Lung (tissue), 12 donors: Measurements from ENCODE around the gene FRMD8. TPM values are rescaled to one million over a fixed set of nuclear protein-coding genes. Genes with fewer than 3 reads are reported as not detected.
A peak's percentile ranks its signal among the peaks of the same experiment; 100 is the strongest.

Experiments
- ATAC-seq: fragments of 200-7000 bp; cut with Tn5 transposase; one replicate; pipeline ENCODE4 v1.9.1; 2020; ENCODE audit warnings: moderate number of reproducible peaks; ENCODE audit not compliant: insufficient read depth, low FRiP score
- DNase-seq, 3 donors: peaks; one replicate each; pipeline ENCODE4 v3.0.0-alpha.2; 2013 to 2017
- H3K27ac ChIP-seq, 2 donors: one replicate each; pipeline ENCODE4 v1.5.1; 2013; ENCODE audit warnings: mild to moderate bottlenecking in 2 of 2, moderate library complexity in 2 of 2, control low read depth in 1 of 2, inconsistent platforms in 1 of 2, low read depth in 1 of 2, low read length in 1 of 2
- H3K27me3 ChIP-seq, 3 donors: one replicate each; pipeline ENCODE4 v1.5.1; 2013; ENCODE audit warnings: low read length in 2 of 3; ENCODE audit not compliant: control insufficient read depth in 3 of 3, insufficient read depth in 3 of 3
- H3K36me3 ChIP-seq, 4 donors: one replicate each; pipeline ENCODE4 v1.5.1; 2013; ENCODE audit warnings: low read length in 4 of 4, mild to moderate bottlenecking in 1 of 4, moderate library complexity in 1 of 4; ENCODE audit not compliant: control insufficient read depth in 4 of 4, insufficient read depth in 4 of 4
- H3K4me1 ChIP-seq, 5 donors: one replicate each; pipeline ENCODE4 v1.5.1; 2013; ENCODE audit warnings: low read length in 5 of 5, mild to moderate bottlenecking in 2 of 5, moderate library complexity in 1 of 5; ENCODE audit not compliant: control insufficient read depth in 5 of 5, insufficient read depth in 5 of 5
- H3K4me3 ChIP-seq: one replicate; pipeline ENCODE4 v1.5.1; 2013; ENCODE audit warnings: mild to moderate bottlenecking, control low read depth, moderate library complexity
- H3K9ac ChIP-seq, 2 donors: one replicate each; pipeline ENCODE4 v1.5.1; 2013; ENCODE audit warnings: low read length in 2 of 2, control low read depth in 1 of 2; ENCODE audit not compliant: insufficient read depth in 1 of 2
- H3K9me3 ChIP-seq, 4 donors: one replicate each; pipeline ENCODE4 v1.5.1; 2013; ENCODE audit warnings: low read length in 3 of 4, mild to moderate bottlenecking in 1 of 4, moderate library complexity in 1 of 4; ENCODE audit not compliant: control insufficient read depth in 4 of 4, insufficient read depth in 3 of 4
- WGBS, 2 donors: extraction: QIAGEN DNeasy Blood & Tissue Kit; methylation state at CpG; one replicate each; pipeline ENCODE4 v1.1.7; 2013; 5-methylcytosine and 5-hydroxymethylcytosine counted together
- polyA plus RNA-seq, 2 donors: library from polyadenylated mRNA; stranded (reverse); fragments of 200-250 nt; gene quantifications; one replicate each; pipeline ENCODE4 v1.2.1, GENCODE V29; 2013
- total RNA-seq, 2 donors: library from RNA; depleted of rRNA in 1 of 2; stranded (reverse); fragments of >200 nt in 1 of 2; gene quantifications; one replicate each; pipeline ENCODE4 v1.2.1, GENCODE V29; 2014 to 2021
- TF ChIP-seq, protein P1 (sequence below): IDR thresholded peaks from 2 replicates; pipeline ENCODE4 v1.5.1; 2012; ENCODE audit warnings: mild to moderate bottlenecking; ENCODE audit errors: control extremely low read depth, extremely low read depth
- donor health status: control.
- donor health status: control.
- donor health status: Bipolar disorder and iron deficiency.
- donor health status: healthy.
- donor health status: DM: yes; HTN: yes; CAD: no.

The FRMD8 gene
- total and polyA plus RNA-seq, 4 donors: 15.8 to 39.9 (median 22.1) TPM

DNA sequence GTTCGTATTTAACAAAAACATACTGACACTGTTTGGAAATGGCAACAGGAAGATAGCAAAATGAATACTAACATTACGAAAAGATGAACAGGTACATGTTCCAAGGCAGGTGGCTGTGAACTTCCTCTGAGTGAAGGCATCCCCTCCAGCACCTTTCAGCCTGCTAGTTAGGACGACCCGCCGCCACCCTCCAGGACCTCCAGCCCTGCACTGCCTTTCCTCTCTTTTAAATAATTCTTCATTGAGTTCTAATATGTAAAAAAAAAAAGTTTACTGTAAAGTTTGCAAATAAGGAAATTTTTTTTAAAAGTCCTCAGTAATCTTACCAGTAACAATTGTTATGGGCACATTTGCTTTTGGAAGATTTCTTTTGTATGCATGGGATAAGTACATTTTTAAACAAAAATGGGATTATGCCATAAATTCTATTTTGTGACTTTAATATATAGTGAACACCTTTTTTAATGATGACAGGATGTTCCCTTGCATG, 42.2 kb downstream of the FRMD8 start:
- ATAC-seq (no peak), DNase-seq (no peak)
- H3K36me3 ChIP-seq: peaks cover 0 to 7% (median 4%) of the 10 kb centered on the region in 4 donors
- H3K4me3 ChIP-seq: no peak overlapping the region
- no peaks in the 10 kb centered on the region for H3K27me3 ChIP-seq
- no peak overlapping the region for H3K9ac ChIP-seq
- no peaks in the 10 kb centered on the region for H3K9me3 ChIP-seq
- TF ChIP-seq, protein P1, sequence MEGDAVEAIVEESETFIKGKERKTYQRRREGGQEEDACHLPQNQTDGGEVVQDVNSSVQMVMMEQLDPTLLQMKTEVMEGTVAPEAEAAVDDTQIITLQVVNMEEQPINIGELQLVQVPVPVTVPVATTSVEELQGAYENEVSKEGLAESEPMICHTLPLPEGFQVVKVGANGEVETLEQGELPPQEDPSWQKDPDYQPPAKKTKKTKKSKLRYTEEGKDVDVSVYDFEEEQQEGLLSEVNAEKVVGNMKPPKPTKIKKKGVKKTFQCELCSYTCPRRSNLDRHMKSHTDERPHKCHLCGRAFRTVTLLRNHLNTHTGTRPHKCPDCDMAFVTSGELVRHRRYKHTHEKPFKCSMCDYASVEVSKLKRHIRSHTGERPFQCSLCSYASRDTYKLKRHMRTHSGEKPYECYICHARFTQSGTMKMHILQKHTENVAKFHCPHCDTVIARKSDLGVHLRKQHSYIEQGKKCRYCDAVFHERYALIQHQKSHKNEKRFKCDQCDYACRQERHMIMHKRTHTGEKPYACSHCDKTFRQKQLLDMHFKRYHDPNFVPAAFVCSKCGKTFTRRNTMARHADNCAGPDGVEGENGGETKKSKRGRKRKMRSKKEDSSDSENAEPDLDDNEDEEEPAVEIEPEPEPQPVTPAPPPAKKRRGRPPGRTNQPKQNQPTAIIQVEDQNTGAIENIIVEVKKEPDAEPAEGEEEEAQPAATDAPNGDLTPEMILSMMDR: no peak
- H3K27ac ChIP-seq: peak overlapping the region; percentile 70 to 97
- peaks cover 0 to 47% (median 32%) of the 10 kb centered on the region in 5 donors for H3K4me1 ChIP-seq
- 28 to 42% methylated on average over 5 of the region's 5 CpGs for WGBS, 2 donors

DNA sequence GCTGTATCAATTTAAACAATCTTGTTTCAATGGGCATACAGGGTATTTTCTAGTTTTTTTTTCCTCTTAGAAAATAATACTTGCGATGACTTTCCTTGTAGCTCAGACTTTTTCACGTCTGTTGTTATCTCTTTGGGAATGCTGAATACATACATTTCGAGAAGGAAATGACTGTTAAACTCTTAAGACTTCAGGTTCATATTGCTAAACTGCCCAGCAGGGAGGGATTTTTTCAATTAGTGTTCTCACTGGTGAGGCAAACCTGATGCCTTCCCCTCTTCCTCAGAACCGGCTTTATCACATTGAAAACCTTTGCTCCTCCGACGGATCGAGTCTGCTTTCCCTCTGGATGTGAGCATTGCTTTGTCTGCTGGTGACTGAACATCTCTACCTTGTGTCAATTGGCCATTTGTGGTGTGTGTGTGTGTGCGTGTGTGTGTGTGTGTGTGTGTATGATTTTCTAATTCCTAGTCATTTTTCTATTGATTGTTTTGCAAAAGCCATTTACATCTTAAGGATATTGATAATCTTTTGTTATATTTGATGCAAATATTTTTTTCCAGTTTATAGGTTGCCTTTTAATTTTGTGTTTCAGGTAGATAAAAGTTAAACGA, 42.7 kb downstream of the FRMD8 start:
- H3K9me3 ChIP-seq: no peaks in the 10 kb centered on the region
- H3K4me1 ChIP-seq: peaks cover 0 to 41% (median 32%) of the 10 kb centered on the region in 5 donors
- no peak overlapping the region for H3K4me3 ChIP-seq
- H3K27me3 ChIP-seq: no peaks in the 10 kb centered on the region
- WGBS, 2 donors: 6 to 9% methylated on average over 9 of the region's 9 CpGs
- ATAC-seq: no peak
- peak overlapping the region; percentile 70 to 92 for H3K27ac ChIP-seq
- H3K36me3 ChIP-seq: peaks cover 3 to 7% (median 4%) of the 10 kb centered on the region in 4 donors
- TF ChIP-seq, protein P1: no peak
- no peak overlapping the region for H3K9ac ChIP-seq
- peak in 1 of 3 donors; percentile 36 for DNase-seq

DNA sequence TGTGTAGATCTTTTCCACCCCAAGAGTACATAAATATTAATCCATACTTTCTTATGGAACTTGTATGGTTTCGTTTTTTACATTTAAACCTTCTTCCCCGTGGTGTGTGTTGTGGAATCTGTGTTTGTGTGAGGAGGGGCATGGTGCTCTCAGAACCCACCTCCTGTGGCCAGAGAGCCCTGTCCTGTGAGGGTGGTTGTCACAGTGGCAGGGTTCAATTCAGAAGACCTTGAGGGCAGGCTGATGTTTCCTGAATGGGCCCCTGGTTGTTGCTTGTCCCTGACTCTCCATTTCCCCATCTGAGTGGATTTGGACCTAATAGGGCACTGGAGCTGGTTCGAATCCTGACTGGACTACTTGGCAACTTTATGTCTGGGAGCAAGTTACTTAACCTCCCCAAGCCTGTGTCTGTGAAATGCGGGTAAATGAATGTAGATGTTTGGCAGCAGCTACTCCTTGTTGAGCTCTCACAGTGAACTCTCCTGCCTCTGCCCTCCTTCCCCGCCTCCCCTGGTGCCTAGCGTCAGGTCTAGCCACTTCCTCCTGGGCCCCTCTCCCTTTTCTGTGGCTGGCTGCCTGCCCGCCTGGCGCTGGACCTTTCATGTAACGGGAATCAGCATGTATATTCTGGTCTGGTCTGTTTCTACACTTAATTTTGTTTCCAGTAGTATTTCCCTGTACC, 43.4 kb downstream of the FRMD8 start:
- DNase-seq: peak; percentile 73 to 84 (median 75)
- WGBS, 2 donors: 2% methylated on average over 9 of the region's 9 CpGs
- Histone ChIP-seq H3K36me3 (peaks cover 7 to 9% (median 8%) of the 10 kb centered on the region in 4 donors), H3K9me3 (no peaks in the 10 kb centered on the region), H3K27ac (peak overlapping the region; percentile 13 to 88), H3K27me3 (no peaks in the 10 kb centered on the region), H3K9ac (peak overlapping the region in 1 of 2 donors; percentile 63), H3K4me3 (peak overlapping the region; percentile 23), H3K4me1 (peaks cover 0 to 35% (median 27%) of the 10 kb centered on the region in 5 donors)
- ATAC-seq: no peak
- TF ChIP-seq, protein P1: no peak
